Prostate gland (tissue), 2 donors: ENCODE data around the gene CACNA1S. TPM values are rescaled to one million over a fixed set of nuclear protein-coding genes. Genes with fewer than 3 reads are reported as not detected.

Experiments used
- DNase-seq: peaks from one replicate; pipeline ENCODE4 v3.0.0-alpha.2; 2019; ENCODE audit warnings: low spot score
- H3K27ac ChIP-seq, 2 donors: fragments of 200-600 bp; sonication (generic); 2 replicates each; pipeline ENCODE4 v1.5.1; 2017 to 2019
- H3K27me3 ChIP-seq: fragments of 200-600 bp; sonication (generic); replicated peaks from 2 replicates; pipeline ENCODE4 v1.5.1; 2019; ENCODE audit not compliant: insufficient read depth
- H3K36me3 ChIP-seq, 2 donors: fragments of 200-600 bp; sonication (generic); 1 replicate in 1 of 2; 2 replicates in 1 of 2; pipeline versions ENCODE4 v1.5.1 to v1.8.1; 2017 to 2019
- H3K4me1 ChIP-seq: fragments of 200-600 bp; sonication (generic); replicated peaks from 2 replicates; pipeline ENCODE4 v1.5.1; 2019
- H3K4me3 ChIP-seq, 2 donors: fragments of 200-600 bp; sonication (generic); 2 replicates each; pipeline ENCODE4 v1.5.1; 2017 to 2019
- H3K9me3 ChIP-seq: fragments of 200-600 bp; sonication (generic); 2 replicates; pipeline ENCODE4 v1.5.1; 2017
- POLR2A ChIP-seq: fragments of 450-650 bp; IDR thresholded peaks from one replicate; pipeline ENCODE4 v1.6.1; 2016; ENCODE audit warnings: antibody characterized with exemption, mild to moderate bottlenecking
- POLR2AphosphoS5 ChIP-seq: sonication (generic); formaldehyde crosslinking; IDR thresholded peaks from one replicate; pipeline ENCODE4 v1.6.1; 2017; ENCODE audit warnings: antibody characterized with exemption
- whole genome bisulfite sequencing: methylation state at CpG from one replicate; pipeline ENCODE4 v1.1.5; 2018; 5-methylcytosine and 5-hydroxymethylcytosine counted together
- intact Hi-C: fragments of 100-400 bp; cut with DNase I; formaldehyde crosslinking; loops from one replicate; pipeline ENCODE4 v1.14.2; 2022
- total RNA-seq, 2 donors: library from RNA; depleted of rRNA; stranded (reverse); fragments of >200 nt; gene quantifications; one replicate each; pipeline ENCODE4 v1.1.0, GENCODE V29; 2016
- TF ChIP-seq, protein P1 (sequence below), 4 experiments: fragments of 200-600 bp in 2 of 4; fragments of 450-650 bp in 2 of 4; sonication (generic) in 2 of 4; IDR thresholded peaks; 1 replicate in 3 of 4; 2 replicates in 1 of 4; pipeline ENCODE4 v1.5.1; 2016 to 2019; ENCODE audit warnings: antibody characterized with exemption in 4 of 4, mild to moderate bottlenecking in 2 of 4, moderate library complexity in 2 of 4

Gene CACNA1S
- total RNA-seq, 2 donors from 2014 or later = 0.55 TPM; not detected in 1

DNA sequence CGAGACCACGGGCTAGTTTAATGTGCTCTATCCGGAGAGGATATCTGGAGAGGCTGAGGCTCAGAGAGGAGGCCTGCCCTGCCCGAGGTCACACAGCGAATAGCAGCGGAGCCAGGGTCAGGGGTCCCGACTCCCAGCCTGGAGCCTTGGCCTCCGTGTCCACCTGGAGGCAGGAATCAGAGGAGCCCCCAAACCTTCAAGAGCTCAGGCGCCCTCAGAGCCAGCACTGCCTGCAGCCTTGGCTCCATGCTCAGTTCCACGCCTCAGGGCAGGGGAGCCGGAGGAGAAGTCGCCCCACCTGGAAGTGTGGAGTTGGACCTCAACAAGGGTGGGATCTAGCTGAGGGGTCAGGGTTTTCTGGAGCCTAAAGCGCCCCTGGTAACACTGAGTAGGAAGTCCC lies 16.7 kb upstream of the CACNA1S start:
- intact Hi-C loops = no loop called here
- H3K4me3 ChIP-seq = no peak overlapping the region
- TF ChIP-seq POLR2A (no peak), POLR2AphosphoS5 (no peak)
- TF ChIP-seq, protein P1, sequence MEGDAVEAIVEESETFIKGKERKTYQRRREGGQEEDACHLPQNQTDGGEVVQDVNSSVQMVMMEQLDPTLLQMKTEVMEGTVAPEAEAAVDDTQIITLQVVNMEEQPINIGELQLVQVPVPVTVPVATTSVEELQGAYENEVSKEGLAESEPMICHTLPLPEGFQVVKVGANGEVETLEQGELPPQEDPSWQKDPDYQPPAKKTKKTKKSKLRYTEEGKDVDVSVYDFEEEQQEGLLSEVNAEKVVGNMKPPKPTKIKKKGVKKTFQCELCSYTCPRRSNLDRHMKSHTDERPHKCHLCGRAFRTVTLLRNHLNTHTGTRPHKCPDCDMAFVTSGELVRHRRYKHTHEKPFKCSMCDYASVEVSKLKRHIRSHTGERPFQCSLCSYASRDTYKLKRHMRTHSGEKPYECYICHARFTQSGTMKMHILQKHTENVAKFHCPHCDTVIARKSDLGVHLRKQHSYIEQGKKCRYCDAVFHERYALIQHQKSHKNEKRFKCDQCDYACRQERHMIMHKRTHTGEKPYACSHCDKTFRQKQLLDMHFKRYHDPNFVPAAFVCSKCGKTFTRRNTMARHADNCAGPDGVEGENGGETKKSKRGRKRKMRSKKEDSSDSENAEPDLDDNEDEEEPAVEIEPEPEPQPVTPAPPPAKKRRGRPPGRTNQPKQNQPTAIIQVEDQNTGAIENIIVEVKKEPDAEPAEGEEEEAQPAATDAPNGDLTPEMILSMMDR (IDR thresholded peaks at IDR 0.05) = no peak
- H3K9me3 ChIP-seq = no peaks in the 10 kb centered on the region
- no peak for DNase-seq
- 97% methylated on average over 13 of the region's 13 CpGs for WGBS
- H3K36me3 ChIP-seq = no peaks in the 10 kb centered on the region
- H3K27me3 ChIP-seq = no peaks in the 10 kb centered on the region
- no peak overlapping the region for H3K27ac ChIP-seq
- H3K4me1 ChIP-seq = no peaks in the 10 kb centered on the region

DNA sequence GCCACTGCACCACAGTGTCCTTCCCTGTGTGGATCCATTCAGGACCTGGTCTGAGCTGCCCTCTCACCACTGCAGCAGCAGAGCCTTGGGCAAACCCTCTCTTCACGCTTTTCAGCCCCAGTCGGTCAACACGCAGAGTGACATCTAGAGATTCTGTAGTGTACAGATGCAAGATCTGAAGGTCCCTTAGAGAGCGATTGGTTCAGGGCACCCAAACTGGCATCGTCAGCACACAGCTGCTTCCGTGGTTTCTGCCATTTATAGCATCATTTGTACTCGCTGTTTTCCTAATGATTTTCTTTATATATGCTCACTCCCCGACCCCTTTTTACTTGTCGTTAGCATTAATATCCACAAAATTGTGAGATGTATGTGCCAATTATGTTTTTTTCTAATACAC lies 16.2 kb upstream of the CACNA1S start:
- H3K36me3 ChIP-seq = no peaks in the 10 kb centered on the region
- no peak for DNase-seq
- H3K4me1 ChIP-seq = no peaks in the 10 kb centered on the region
- intact Hi-C loops = no loop called here
- no peak overlapping the region for H3K27ac ChIP-seq
- 91% methylated on average over 9 of the region's 9 CpGs for WGBS
- no peaks in the 10 kb centered on the region for H3K27me3 ChIP-seq
- H3K9me3 ChIP-seq = no peaks in the 10 kb centered on the region
- TF ChIP-seq POLR2A (no peak), POLR2AphosphoS5 (no peak)
- TF ChIP-seq, protein P1 (IDR thresholded peaks at IDR 0.05) = no peak
- H3K4me3 ChIP-seq = no peak overlapping the region

DNA sequence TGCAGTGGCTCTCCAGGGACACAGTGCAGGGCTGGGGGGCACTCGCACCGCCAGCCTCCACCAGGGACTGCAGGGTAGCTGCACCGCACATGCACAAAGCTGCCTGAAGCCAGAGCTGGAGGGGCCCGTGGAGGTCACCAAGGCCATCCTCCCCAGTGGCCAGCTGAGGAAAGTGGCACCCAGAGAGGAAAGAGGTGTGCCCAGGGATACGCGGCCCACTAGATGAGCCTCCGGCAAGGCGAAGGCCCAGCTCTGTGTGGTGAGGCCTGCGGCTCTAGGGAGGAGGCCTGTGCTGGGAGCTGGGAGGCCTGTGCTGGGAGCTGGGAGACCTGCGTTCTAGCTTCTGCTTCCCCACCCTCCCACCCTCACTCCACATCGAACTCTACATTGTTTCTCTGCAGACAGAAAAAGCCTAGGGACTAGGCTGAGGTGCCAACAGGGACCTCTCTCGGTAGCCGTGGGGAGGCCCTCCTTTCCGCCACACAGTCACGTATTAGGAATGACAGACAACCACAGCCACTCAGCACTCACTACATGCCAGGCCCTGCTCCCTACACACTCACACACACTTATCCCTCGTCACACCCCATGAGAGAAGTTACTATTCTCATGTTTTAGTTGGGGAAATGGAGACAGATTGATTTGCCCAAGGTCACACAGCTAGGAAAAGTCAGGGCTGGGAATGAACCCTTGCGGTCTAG lies 15.7 kb upstream of the CACNA1S start:
- intact Hi-C loops = no loop called here
- H3K27ac ChIP-seq = no peak overlapping the region
- H3K4me1 ChIP-seq = no peaks in the 10 kb centered on the region
- DNase-seq = no peak
- no peaks in the 10 kb centered on the region for H3K36me3 ChIP-seq
- WGBS = 92% methylated on average over 17 of the region's 17 CpGs
- no peak overlapping the region for H3K4me3 ChIP-seq
- TF ChIP-seq POLR2A (no peak), POLR2AphosphoS5 (no peak)
- TF ChIP-seq, protein P1 (IDR thresholded peaks at IDR 0.05) = no peak
- H3K9me3 ChIP-seq = no peaks in the 10 kb centered on the region
- H3K27me3 ChIP-seq = no peaks in the 10 kb centered on the region

DNA sequence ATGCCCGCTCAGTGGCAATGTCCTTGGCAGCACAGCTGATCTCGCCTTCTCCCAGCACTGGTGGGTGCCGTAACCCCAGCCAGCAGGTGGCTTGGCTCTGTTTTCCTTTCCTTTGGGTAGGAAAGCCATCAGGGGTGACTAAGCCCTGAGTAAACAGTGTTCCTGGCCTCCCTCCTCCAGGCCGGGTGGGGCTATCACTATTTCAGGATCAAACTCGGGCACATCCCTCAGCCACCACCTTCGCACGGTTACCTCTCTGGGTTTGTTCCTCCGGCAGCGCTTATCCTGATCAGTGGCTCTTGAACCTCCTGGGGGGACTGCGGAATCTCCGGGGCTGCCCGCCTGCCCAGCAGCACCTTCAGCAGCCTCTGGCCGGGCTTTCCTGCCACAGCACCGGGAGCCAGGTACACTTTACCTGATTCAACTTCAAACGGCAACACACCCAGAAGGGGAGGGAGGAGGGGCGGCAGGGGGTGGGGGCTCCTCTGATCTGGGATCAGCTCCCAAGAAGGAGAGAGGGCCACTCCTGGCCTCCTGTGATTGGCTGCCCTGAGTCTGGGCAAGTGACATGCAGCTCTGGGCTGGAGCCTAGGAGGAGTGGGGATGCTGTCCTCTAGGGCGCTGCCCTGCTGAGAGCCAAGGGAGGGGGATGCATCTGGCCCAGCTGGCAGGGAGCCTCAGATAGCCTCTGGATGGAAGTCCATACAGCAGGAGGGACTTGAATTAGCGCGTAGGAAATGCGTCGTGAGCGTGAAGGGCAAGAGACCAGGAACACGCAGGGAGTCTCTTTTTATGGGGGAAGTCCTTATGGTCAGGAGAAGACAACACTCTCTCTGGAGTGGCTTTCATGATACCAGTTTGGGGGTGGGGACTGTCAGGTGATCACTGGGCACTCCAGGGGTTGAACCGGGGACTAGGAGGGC lies 14.9 kb upstream of the CACNA1S start, which contains the start of gene ASCL5:
Gene ASCL5, minus strand, starts transcription at position 353 of the 923 bp plus-strand sequence. CDS start 11,812 bp downstream, outside the sequence.
- H3K27me3 ChIP-seq = no peaks in the 10 kb centered on the region
- 61% methylated on average over 24 of the region's 24 CpGs for WGBS
- DNase-seq = no peak

More for the DNA sequence above, 14.9 kb upstream of the CACNA1S start, which contains the start of gene ASCL5:
- intact Hi-C loops = no loop called here
- Histone ChIP-seq H3K4me1 (no peaks in the 10 kb centered on the region), H3K9me3 (no peaks in the 10 kb centered on the region), H3K36me3 (no peaks in the 10 kb centered on the region), H3K27ac (no peak within 1 kb of the TSS), H3K4me3 (no peak within 1 kb of the TSS)
- TF ChIP-seq POLR2AphosphoS5 = no peak
- TF ChIP-seq, protein P1 (IDR thresholded peaks at IDR 0.05) = peak in 1 of 4 experiments; percentile 19
